HEK293T (cell line): ENCODE results near the gene MOCS2.

Experiments used
- CTCF ChIA-PET: fragments of 350-600 bp; formaldehyde crosslinking; extraction: SDS; loops from one replicate; lab custom pipeline; 2021; ENCODE audit warnings: antibody characterized with exemption, inconsistent platforms; lab: Yijun Ruan, JAX
- POLR2A ChIA-PET: fragments of 350-600 bp; formaldehyde crosslinking; extraction: SDS; loops from one replicate; lab custom pipeline; 2020; ENCODE audit warnings: antibody characterized with exemption, inconsistent platforms; lab: Yijun Ruan, JAX
- DNase-seq: peaks from one replicate; pipeline ENCODE4 v3.0.0; 2012; ENCODE audit warnings: mixed read lengths; ENCODE audit errors: extremely low spot score
- ARNT ChIP-seq: fragments of 450-650 bp; IDR thresholded peaks from 2 replicates; pipeline ENCODE4 v1.6.1; 2017; ENCODE audit warnings: mild to moderate bottlenecking
- BHLHE40 ChIP-seq: fragments of 450-650 bp; IDR thresholded peaks from 2 replicates; pipeline ENCODE4 v1.6.1; 2016; ENCODE audit warnings: mild to moderate bottlenecking, moderate library complexity, borderline replicate concordance
- CTBP1 ChIP-seq: fragments of 450-650 bp; IDR thresholded peaks from 2 replicates; pipeline ENCODE4 v1.6.1; 2016; ENCODE audit warnings: borderline replicate concordance
- ELF4 ChIP-seq: fragments of 450-650 bp; IDR thresholded peaks from 2 replicates; pipeline ENCODE4 v1.6.1; 2017; ENCODE audit warnings: antibody characterized with exemption
- FOXA1 ChIP-seq: fragments of 450-650 bp; IDR thresholded peaks from 2 replicates; pipeline ENCODE4 v1.6.1; 2016; ENCODE audit warnings: mild to moderate bottlenecking
- FOXK2 ChIP-seq: fragments of 450-650 bp; IDR thresholded peaks from 2 replicates; pipeline ENCODE4 v1.6.1; 2016; ENCODE audit warnings: mild to moderate bottlenecking
- FOXM1 ChIP-seq: fragments of 450-650 bp; IDR thresholded peaks from 2 replicates; pipeline ENCODE4 v1.6.1; 2017; ENCODE audit warnings: mild to moderate bottlenecking, borderline replicate concordance
- HDGF ChIP-seq: fragments of 450-650 bp; IDR thresholded peaks from 2 replicates; pipeline ENCODE4 v1.6.1; 2017; ENCODE audit warnings: antibody characterized with exemption, borderline replicate concordance
- L3MBTL2 ChIP-seq: fragments of 450-650 bp; conservative IDR thresholded peaks from 2 replicates; pipeline ENCODE4 v1.6.1; 2016; ENCODE audit warnings: mild to moderate bottlenecking
- LEF1 ChIP-seq: fragments of 450-650 bp; IDR thresholded peaks from 2 replicates; pipeline ENCODE4 v1.6.1; 2017; ENCODE audit warnings: mild to moderate bottlenecking, borderline replicate concordance
- NFRKB ChIP-seq: fragments of 450-650 bp; IDR thresholded peaks from 2 replicates; pipeline ENCODE4 v1.6.1; 2016; ENCODE audit warnings: mild to moderate bottlenecking, moderate library complexity
- PKNOX1 ChIP-seq: fragments of 450-650 bp; IDR thresholded peaks from 2 replicates; pipeline ENCODE4 v1.6.1; 2016
- SP1 ChIP-seq: fragments of 450-650 bp; IDR thresholded peaks from 2 replicates; pipeline ENCODE4 v1.6.1; 2017
- SUZ12 ChIP-seq: fragments of 450-650 bp; IDR thresholded peaks from 2 replicates; pipeline ENCODE4 v1.6.1; 2016; ENCODE audit warnings: mild to moderate bottlenecking
- TARDBP ChIP-seq: fragments of 450-650 bp; IDR thresholded peaks from 2 replicates; pipeline ENCODE4 v1.6.1; 2016
- ZNF384 ChIP-seq: fragments of 450-650 bp; IDR thresholded peaks from 2 replicates; pipeline ENCODE4 v1.6.1; 2016

The MOCS2 gene

GRCh38 chr5:53126521-53126920, 17.0 kb upstream of the MOCS2 start:
- no peak for DNase-seq
- ChIA-PET POLR2A (no interaction called here), CTCF (no interaction called here)
- TF ChIP-seq CTBP1 (no peak), L3MBTL2 (no peak), ZNF384 (no peak), SP1 (no peak), PKNOX1 (no peak), HDGF (no peak), SUZ12 (no peak), FOXM1 (no peak), NFRKB (no peak), BHLHE40 (no peak)

DNA sequence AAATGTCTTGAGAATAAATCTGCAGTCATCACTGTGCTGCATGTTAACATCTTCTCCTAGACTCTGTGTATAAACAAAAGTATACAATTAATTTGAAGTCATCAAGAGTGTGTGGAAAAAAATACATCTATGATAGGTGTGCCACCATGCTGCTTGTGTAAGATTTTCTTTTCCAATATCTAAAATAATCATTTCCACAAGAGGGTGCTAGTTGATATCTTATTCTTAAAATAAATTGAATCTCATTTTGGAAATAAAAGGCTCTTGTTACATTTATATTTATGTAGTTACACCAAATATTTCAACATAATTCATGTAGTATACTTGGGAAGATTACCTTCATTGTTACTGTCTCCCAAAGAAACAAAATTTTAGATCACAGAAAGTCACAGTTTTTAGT, 14.1 kb upstream of the MOCS2 start:
- POLR2A ChIA-PET = interaction anchor here (1.3 kb wide), 1 partner anchor 14 kb away, joined by 3 read pairs; the partner anchor contains the start of gene MOCS2
- TF ChIP-seq PKNOX1 (no peak), ZNF384 (no peak), ELF4 (no peak), LEF1 (no peak), FOXK2 (no peak), BHLHE40 (no peak)
- CTCF ChIA-PET = no interaction called here
- no peak for DNase-seq

- TF ChIP-seq SP1 (no peak), CTBP1 (no peak)
- CTCF ChIA-PET = no interaction called here
- POLR2A ChIA-PET = interaction anchor here (3.1 kb wide), 1 partner anchor 10 kb away, joined by 14 read pairs; the partner anchor contains the start of gene MOCS2
- no peak for DNase-seq
Measured at GRCh38 chr5:53120165-53120564, 10.6 kb upstream of the MOCS2 start.

DNA sequence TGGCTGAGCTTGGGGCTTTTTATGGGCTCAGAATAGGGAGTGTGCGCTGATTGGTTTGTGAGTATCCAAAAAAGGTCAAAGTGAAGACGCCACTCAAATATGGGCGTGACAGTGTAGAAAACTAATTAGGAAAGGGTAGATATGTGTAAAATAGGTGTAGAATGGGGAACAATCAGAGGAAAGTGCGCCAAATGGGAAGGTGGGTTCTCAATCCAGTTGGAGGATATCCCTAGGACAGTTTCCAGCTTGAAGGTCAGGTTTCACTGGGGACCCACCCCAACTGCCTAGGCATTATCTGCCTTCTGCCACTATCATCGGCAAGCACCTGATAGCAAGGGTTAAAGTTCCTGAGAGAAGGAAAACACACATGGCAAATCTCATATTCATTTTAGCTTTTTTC, 9.3 kb upstream of the MOCS2 start:
- DNase-seq = no peak
- POLR2A ChIA-PET = interaction anchor here (1.9 kb wide), 1 partner anchor 9 kb away, joined by 6 read pairs; the partner anchor contains the start of gene MOCS2
- TF ChIP-seq ZNF384 (no peak), HDGF (no peak), CTBP1 (no peak), BHLHE40 (no peak), PKNOX1 (no peak), SP1 (no peak), FOXK2 (no peak), L3MBTL2 (no peak), FOXA1 (no peak), ELF4 (no peak), ARNT (no peak), FOXM1 (no peak), SUZ12 (no peak), LEF1 (no peak), NFRKB (no peak), TARDBP (no peak)
- CTCF ChIA-PET = interaction anchor here (0.6 kb wide), 1 partner anchor 457 kb away, joined by 5 read pairs; no protein-coding TSS in a partner anchor

DNA sequence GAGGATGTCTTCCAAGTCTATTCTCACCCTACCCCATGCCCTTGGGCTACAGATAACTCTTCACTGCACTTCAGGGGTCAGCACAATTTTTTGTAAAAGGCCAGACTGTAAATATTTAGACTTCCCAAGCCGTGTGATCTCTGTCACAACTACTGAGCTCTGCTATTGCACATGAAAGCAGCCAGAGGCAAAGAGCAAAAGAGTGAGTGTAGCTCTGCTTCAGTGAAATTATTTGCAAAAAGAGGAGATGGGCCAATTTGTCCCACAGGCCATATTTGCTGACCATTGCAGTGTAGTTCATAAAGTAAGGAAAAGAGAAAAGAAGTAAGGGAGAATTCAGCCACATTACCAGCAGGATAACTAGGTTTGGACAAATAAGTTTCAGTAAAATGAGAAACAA, 7.0 kb upstream of the MOCS2 start:
- no peak for DNase-seq
- ChIA-PET POLR2A (no interaction called here), CTCF (no interaction called here)
- TF ChIP-seq ARNT (no peak), HDGF (no peak), CTBP1 (no peak), BHLHE40 (no peak), LEF1 (no peak), NFRKB (no peak), SUZ12 (no peak), TARDBP (no peak), L3MBTL2 (no peak), ELF4 (no peak)

GRCh38 chr5:53114988-53115387, 5.4 kb upstream of the MOCS2 start:
- POLR2A ChIA-PET = no interaction called here
- TF ChIP-seq LEF1 = no peak
- TF ChIP-seq PKNOX1 = no peak
- no peak for TF ChIP-seq L3MBTL2
- no peak for TF ChIP-seq SUZ12
- TF ChIP-seq FOXA1 = no peak
- no peak for TF ChIP-seq NFRKB
- TF ChIP-seq ARNT = no peak
- no peak for TF ChIP-seq ELF4
- DNase-seq = no peak
- CTCF ChIA-PET = interaction anchor here (1.2 kb wide), 1 partner anchor 166 kb away, joined by 5 read pairs; no protein-coding TSS in a partner anchor

DNA sequence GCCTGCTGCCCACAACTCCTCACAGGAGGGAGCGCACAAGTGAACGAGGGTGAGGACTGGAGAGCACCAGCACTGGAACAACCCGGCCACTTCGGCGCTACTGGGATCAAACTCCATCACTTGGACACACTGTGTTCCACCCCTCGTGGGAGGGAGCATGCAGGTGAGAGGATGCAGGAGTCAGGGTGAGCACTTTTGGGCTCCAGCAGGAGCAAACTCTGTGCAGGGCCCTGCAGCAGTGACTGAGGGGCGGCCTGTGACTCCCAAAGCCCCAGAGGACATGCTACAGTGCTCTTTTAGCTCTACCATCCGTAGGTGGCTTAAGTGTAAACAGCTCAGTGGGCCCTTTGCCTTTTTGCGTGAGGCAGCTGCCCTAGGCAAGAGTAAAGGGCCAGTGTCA, 4.4 kb upstream of the MOCS2 start:
- POLR2A ChIA-PET = no interaction called here
- no peak for DNase-seq
- CTCF ChIA-PET = interaction anchor here (0.8 kb wide), 1 partner anchor 273 kb away, joined by 3 read pairs; no protein-coding TSS in a partner anchor
- TF ChIP-seq BHLHE40 = no peak
- no peak for TF ChIP-seq SP1
- TF ChIP-seq PKNOX1 = no peak
- no peak for TF ChIP-seq TARDBP
- no peak for TF ChIP-seq ARNT
- no peak for TF ChIP-seq FOXK2
- no peak for TF ChIP-seq FOXA1
